OCI-LY7 (cell line): ENCODE data around the gene PLXNA3. TPM values are rescaled to one million over a fixed set of nuclear protein-coding genes. Genes with fewer than 3 reads are reported as not detected.

Source experiments
- BruUV-seq: library from RNA; stranded (reverse); fragments of 400-500 nt; replicated peaks from 2 replicates; lab custom pipeline; 2021; lab: Mats Ljungman, UMichigan
- CTCF ChIA-PET: fragments of 300-600 bp; sonication (Branson Sonifier 250); formaldehyde crosslinking; loops from one replicate; lab custom pipeline; 2022; ENCODE audit warnings: antibody characterized with exemption; ENCODE audit not compliant: unreplicated experiment; lab: Charles Lee
- POLR2A ChIA-PET: fragments of 300-600 bp; sonication (Branson Sonifier 250); formaldehyde crosslinking; loops from one replicate; lab custom pipeline; 2022; ENCODE audit warnings: antibody characterized with exemption; lab: Charles Lee
- DNase-seq: peaks from one replicate; pipeline ENCODE4 v3.0.0-alpha.2; 2015; ENCODE audit warnings: low spot score
- H2AFZ ChIP-seq: fragments of 200-600 bp; sonication (generic), shearing (Covaris generic); 2 replicates; pipeline ENCODE4 v1.6.1; 2014; ENCODE audit warnings: mild to moderate bottlenecking, antibody characterized with exemption, low read length, moderate library complexity
- H3K27ac ChIP-seq: fragments of 200-600 bp; sonication (generic); 2 replicates; pipeline ENCODE4 v1.5.1; 2014; ENCODE audit warnings: mixed run types, low read depth, mild to moderate bottlenecking, moderate library complexity, low read length, inconsistent platforms; ENCODE audit not compliant: poor library complexity, severe bottlenecking
- H3K36me3 ChIP-seq: fragments of 200-600 bp; sonication (generic); 2 replicates; pipeline ENCODE4 v1.6.1; 2014; ENCODE audit warnings: mild to moderate bottlenecking, antibody characterized with exemption, low read length, moderate library complexity, mixed read lengths; ENCODE audit not compliant: insufficient read depth
- H3K4me1 ChIP-seq: fragments of 200-600 bp; sonication (generic); 2 replicates; pipeline ENCODE4 v1.5.1; 2014; ENCODE audit warnings: mild to moderate bottlenecking, low read length; ENCODE audit not compliant: insufficient read depth, poor library complexity, severe bottlenecking
- H3K4me2 ChIP-seq: fragments of 200-600 bp; sonication (generic); 2 replicates; pipeline ENCODE4 v1.6.1; 2014; ENCODE audit warnings: mild to moderate bottlenecking, low read length
- H3K4me3 ChIP-seq: fragments of 200-600 bp; sonication (generic); 2 replicates; pipeline ENCODE4 v1.5.1; 2014; ENCODE audit warnings: mild to moderate bottlenecking, low read depth, low read length; ENCODE audit not compliant: poor library complexity, severe bottlenecking
- H3K79me2 ChIP-seq: fragments of 200-600 bp; sonication (generic); 2 replicates; pipeline ENCODE4 v1.6.1; 2016; ENCODE audit warnings: low read depth, mild to moderate bottlenecking, low read length, moderate library complexity, mixed read lengths; ENCODE audit not compliant: insufficient read depth
- H3K9me2 ChIP-seq: fragments of 200-600 bp; sonication (generic); 2 replicates; pipeline ENCODE4 v1.6.1; 2016; ENCODE audit warnings: mild to moderate bottlenecking, low read length, mixed read lengths; ENCODE audit not compliant: insufficient read depth
- H3K9me3 ChIP-seq: fragments of 200-600 bp; sonication (generic); 2 replicates; pipeline ENCODE4 v1.6.1; 2014; ENCODE audit warnings: mild to moderate bottlenecking, mixed run types, low read length, mixed read lengths
- H4K20me1 ChIP-seq: fragments of 200-600 bp; sonication (generic); 2 replicates; pipeline ENCODE4 v1.6.1; 2014; ENCODE audit warnings: mild to moderate bottlenecking, antibody characterized with exemption, low read length, moderate library complexity, mixed read lengths; ENCODE audit not compliant: insufficient read depth
- EZH2phosphoT487 ChIP-seq: fragments of 200-600 bp; sonication (generic); IDR thresholded peaks from 2 replicates; pipeline ENCODE4 v1.6.1; 2018; ENCODE audit warnings: low read depth, borderline replicate concordance, mild to moderate bottlenecking, mixed run types, antibody characterized with exemption, low read length, moderate library complexity, mixed read lengths
- intact Hi-C: fragments of 100-400 bp; cut with micrococcal nuclease; formaldehyde crosslinking; loops from one replicate; pipeline ENCODE4 v1.10.0; 2022; ENCODE audit not compliant: unreplicated experiment
- total RNA-seq, 2 experiments: library from RNA; depleted of rRNA in 1 of 2; stranded (reverse); fragments of >200 nt in 1 of 2; shearing (Covaris generic) in 1 of 2; gene quantifications; 2 replicates each; pipeline ENCODE4 v1.2.3, GENCODE V29; 2014 to 2022
- TF ChIP-seq, protein P1 (sequence below): fragments of 200-600 bp; sonication (generic); conservative IDR thresholded peaks from 2 replicates; pipeline ENCODE4 v1.5.1; 2014; ENCODE audit warnings: mild to moderate bottlenecking, antibody characterized with exemption, low read length, moderate library complexity, mixed read lengths

PLXNA3 gene
- total RNA-seq, 2 experiments from 2014 or later = 5.6 to 8.0 TPM

DNA sequence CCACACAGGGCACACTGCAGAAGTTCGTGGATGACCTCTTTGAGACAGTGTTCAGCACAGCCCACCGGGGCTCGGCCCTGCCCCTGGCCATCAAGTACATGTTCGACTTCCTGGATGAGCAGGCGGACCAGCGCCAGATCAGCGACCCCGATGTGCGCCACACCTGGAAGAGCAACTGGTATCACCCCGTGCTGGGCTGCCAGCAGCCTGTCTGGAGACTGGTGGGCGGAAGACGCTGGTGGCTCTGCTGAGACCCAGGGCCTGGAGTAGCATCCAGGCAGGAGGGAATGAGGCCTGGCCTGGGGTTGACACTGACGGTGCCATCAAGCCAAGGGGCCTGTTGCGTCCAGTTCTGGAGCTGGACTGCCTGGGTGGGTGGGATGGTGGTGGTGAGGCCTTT is 12.4 kb downstream of the PLXNA3 start:
- no peak for TF ChIP-seq EZH2phosphoT487
- TF ChIP-seq, protein P1, sequence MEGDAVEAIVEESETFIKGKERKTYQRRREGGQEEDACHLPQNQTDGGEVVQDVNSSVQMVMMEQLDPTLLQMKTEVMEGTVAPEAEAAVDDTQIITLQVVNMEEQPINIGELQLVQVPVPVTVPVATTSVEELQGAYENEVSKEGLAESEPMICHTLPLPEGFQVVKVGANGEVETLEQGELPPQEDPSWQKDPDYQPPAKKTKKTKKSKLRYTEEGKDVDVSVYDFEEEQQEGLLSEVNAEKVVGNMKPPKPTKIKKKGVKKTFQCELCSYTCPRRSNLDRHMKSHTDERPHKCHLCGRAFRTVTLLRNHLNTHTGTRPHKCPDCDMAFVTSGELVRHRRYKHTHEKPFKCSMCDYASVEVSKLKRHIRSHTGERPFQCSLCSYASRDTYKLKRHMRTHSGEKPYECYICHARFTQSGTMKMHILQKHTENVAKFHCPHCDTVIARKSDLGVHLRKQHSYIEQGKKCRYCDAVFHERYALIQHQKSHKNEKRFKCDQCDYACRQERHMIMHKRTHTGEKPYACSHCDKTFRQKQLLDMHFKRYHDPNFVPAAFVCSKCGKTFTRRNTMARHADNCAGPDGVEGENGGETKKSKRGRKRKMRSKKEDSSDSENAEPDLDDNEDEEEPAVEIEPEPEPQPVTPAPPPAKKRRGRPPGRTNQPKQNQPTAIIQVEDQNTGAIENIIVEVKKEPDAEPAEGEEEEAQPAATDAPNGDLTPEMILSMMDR = no peak

DNA sequence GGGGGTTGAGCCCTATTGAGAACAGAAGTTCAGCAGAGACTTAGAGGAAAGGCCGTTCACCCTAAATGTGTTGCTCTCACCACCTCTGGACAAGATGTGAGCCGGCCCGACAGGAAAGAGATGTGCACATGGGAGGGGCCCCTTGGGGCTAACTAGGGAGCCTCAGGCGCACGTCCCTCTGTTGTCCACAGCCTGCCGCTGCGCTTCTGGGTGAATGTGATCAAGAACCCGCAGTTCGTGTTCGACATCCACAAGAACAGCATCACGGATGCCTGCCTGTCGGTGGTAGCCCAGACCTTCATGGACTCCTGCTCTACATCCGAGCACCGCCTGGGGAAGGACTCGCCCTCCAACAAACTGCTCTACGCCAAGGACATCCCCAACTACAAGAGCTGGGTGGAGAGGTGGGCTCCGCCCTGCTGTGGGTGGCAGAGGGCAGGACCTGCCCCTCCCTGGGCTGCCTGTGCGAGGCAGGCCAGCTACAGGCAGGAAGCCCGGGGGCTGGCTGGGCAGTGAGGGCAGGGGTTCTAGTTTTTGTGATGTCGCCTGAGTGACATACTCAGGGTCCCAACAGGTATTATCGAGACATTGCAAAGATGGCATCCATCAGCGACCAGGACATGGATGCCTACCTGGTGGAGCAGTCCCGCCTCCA is 13.0 kb downstream of the PLXNA3 start:
- BruUV-seq = no TSS peak
- intact Hi-C loops = no loop called here

More for the DNA sequence above, 12.4 kb downstream of the PLXNA3 start:
- ChIA-PET POLR2A (no interaction called here), CTCF (no interaction called here)
- Histone ChIP-seq H3K4me3 (no peak overlapping the region), H3K4me2 (no peak overlapping the region), H3K9me3 (no peaks in the 10 kb centered on the region), H2AFZ (no peak overlapping the region), H3K27ac (no peak overlapping the region), H3K9me2 (no peaks in the 10 kb centered on the region), H3K4me1 (no peaks in the 10 kb centered on the region), H4K20me1 (no peaks in the 10 kb centered on the region), H3K36me3 (no peaks in the 10 kb centered on the region), H3K79me2 (no peaks in the 10 kb centered on the region)
- no peak for DNase-seq
- BruUV-seq = no TSS peak
- intact Hi-C loops = no loop called here

More for the DNA sequence above, 13.0 kb downstream of the PLXNA3 start:
- Histone ChIP-seq H3K36me3 (no peaks in the 10 kb centered on the region), H3K79me2 (no peaks in the 10 kb centered on the region), H3K4me1 (no peaks in the 10 kb centered on the region), H3K27ac (no peak overlapping the region), H3K9me3 (no peaks in the 10 kb centered on the region), H2AFZ (no peak overlapping the region), H3K4me2 (no peak overlapping the region), H4K20me1 (no peaks in the 10 kb centered on the region), H3K4me3 (no peak overlapping the region), H3K9me2 (no peaks in the 10 kb centered on the region)
- POLR2A ChIA-PET = no interaction called here
- TF ChIP-seq, protein P1 = no peak
- TF ChIP-seq EZH2phosphoT487 = no peak
- no peak for DNase-seq
- CTCF ChIA-PET = no interaction called here
